GM19238 (cell line): ENCODE measurements around the gene TIMM8B.
"Not testable (repeated sequence)": the region's sequence is repeated elsewhere in the genome, so short reads cannot be mapped to it uniquely, and the experiment has no call there.

Experiments used
- DNase-seq: peaks from one replicate; pipeline ENCODE4 v3.0.0; 2011; ENCODE audit warnings: low spot score; ENCODE audit not compliant: insufficient read length

The TIMM8B gene

DNA sequence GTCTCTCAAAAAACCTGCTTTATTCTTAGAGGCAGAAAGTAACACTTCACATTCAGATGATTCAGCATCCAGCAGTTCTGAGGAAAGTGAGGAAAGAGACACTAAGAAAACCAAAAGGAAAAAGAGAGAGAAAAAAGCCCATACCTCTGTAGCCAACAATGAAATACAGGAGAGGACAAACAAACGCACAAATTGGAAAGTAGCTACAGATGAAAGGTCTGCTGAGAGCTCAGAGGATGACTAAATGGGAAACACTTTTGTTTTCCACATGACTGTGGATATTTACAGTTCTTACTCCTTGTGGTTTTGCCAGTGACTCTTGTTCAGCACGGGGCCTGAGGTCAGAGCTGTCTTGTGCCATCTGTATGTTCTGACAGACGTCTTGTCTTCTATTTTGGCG is 3.8 kb downstream of the TIMM8B start:
- no peak for DNase-seq

DNA sequence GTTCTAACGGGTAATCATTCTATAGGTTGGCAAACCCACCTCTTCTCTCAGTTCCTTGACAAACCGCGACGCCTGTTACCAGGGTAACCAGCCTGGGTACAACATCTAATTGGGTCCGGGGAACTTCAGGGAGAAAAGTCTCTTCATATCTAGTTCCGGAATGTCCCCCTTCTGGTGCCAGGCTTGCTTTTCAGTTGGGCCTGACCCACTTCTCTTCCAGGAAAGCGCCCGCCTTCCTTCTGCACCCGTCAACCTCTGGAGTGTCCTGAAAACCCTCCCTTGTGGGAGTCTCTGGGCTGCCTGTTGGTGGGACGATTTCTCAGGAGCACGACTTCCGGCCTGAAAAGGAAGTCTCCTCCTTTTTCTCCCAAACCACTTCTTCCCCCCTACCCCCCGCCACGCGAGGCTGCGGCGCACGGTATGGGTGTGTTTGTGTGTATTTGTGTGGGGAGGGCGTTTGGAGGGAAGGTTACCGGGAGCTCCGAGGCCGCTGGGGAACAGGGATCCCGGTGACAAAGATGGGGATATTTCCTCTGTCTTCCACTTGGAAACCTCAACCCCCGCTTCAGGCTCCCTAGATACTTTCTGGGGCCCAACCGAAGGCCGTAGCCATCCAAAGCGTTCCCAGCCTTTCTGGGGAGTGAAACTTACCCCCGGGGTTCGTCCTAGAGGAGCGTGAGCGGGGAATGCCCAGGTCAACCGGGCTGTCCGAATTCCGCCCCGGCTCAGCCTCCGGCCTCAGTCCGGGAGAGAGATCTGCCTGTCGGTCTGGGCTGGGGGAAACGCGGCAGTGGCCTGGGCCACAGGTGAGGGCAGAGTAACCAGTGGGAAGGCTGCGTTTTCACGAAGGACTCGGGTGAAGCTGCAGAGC is 12.4 kb downstream of the TIMM8B start, which contains the start of the genes NKAPD1 and PIH1D2:
TSS of gene NKAPD1 (plus strand) at position 359 of the 871 bp plus-strand sequence. CDS start 1,276 bp downstream, outside the sequence.
TSS of gene PIH1D2 (minus strand) at position 77 of the 871 bp plus-strand sequence. CDS start 843 bp downstream, outside the sequence.
- DNase-seq, result peak; percentile 56

DNA sequence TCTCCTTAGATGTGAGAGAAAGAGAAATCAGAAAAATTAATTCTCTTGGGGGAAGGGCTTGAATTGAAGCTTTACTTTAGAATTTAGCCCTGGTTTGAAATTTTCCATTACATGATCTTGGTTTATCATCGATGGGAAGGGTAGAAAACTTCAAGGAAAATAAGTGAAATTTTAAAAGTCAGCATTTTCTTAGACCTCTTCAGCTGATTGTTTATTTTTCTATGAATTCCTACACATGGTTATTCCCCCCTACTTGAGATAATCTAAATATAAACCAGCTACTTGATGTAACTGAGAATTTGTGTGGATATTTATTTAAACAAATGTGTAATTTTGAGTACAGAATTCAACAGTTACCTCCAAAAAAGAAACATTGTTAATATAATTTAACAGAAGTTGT is 23.6 kb downstream of the TIMM8B start:
- DNase-seq, result no peak

DNA sequence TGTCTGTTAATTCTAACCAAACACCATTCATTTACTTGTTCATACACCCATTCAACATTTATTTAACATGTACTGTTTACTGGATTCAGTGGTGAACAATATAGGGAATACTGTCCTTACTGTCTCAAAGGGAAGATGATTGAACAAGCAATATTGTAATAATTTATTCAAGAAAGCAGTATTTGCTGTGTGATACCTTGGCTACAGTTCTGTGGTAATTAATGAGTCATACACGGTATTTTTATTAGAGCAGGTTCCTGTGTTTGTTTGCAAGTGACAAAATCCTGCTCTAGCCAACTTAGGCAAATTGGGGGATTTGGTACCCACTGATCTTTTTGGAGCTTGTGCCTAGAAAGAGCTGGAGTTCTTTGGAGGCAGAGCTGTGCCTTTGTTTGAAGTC is 28.5 kb downstream of the TIMM8B start:
- no peak for DNase-seq

DNA sequence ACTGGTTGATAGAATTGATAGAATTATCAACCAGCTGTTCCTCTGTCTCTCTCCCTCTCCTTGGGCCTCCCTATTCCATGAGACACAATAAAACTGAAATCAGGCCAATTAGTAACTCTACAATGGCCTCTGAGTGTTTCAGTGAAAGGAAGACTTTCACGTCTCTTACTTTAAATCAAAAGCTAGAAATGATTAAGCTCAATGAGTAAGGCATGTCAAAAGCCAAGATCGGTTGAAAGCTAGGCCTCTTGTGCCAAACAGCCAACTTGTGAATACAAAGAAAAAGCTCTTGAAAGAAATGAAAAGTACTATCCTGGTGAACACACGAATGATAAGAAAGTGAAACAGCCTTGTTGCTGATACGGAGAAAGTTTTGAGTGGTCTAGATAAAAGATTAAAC is 29.4 kb downstream of the TIMM8B start:
- no peak for DNase-seq

GRCh38 chr11:112051768-112052167 is 34.8 kb downstream of the TIMM8B start:
- DNase-seq, result no peak

DNA sequence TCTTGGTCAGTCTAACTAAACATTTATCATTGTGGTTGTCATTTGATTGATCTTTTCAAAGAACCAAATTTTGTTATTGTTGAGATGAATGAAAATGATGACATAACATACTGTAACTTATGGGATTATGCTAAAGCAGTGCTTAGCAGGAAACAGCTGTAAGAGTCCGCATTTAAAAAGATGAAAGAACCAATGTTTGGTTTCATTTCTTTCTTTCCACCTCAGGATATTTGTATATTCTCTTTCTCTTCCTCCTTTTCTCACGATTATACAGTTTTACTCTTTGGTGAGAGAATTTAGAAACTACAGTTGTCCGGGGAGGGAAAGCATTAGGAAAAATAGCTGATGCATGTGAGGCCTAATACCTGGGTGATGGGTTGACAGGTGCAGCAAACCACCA is 35.8 kb downstream of the TIMM8B start:
- DNase-seq, result peak; percentile 12

- no peak for DNase-seq
Observed at GRCh38 chr11:112049777-112050176, 36.8 kb downstream of the TIMM8B start.

DNA sequence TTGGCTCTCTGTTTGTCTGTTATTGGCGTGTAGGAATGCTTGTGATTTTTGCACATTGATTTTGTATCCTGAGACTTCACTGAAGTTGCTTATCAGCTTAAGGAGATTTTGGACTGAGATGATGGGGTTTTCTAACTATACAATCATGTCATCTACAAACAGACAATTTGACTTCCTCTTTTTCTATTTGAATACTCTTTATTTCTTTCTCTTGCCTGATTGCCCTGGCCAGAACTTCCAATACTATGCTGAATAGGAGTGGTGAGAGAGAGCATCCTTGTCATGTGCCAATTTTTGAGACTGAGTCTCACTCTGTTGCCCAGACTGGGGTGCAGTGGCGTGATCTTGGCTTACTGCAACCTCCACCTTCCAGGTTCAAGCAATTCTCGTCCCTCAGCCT is 38.3 kb downstream of the TIMM8B start:
- DNase-seq, result not testable (repeated sequence)

DNA sequence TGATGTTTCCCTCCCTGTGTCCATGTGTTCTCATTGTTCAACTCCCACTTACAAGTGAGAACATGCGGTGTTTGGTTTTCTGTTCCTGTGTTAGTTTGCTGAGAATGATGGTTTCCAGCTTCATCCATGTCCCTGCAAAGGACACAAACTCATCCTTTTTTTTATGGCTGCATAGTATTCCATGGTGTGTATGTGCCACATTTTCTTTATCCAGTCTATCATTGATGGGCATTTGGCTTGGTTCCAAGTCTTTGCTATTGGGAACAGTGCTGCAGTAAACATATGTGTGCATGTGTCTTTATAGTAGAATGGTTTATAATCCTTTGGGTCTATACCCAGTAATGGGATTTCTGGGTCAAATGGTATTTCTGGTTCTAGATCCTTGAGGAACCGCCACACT is 39.9 kb downstream of the TIMM8B start:
- not testable (repeated sequence) for DNase-seq

DNA sequence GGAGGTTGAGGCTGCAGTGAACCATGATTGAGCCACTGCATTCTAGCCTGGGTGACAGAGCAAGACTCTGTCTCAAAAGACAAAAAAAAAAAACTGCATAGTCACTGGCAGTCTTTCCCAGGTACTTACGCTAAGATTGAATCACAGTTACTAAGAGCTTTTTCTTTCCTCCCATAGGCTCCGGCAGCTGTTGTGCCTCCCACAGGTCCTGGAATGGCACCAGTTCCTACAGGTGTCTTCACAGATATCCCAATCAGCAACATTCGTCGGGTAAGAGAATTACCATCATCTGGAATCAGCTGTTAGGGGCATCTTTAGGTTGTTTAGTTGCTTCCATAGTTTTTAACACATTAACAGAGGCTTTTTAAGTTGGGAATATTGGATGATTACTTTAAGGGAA is 41.6 kb downstream of the TIMM8B start:
- no peak for DNase-seq

DNA sequence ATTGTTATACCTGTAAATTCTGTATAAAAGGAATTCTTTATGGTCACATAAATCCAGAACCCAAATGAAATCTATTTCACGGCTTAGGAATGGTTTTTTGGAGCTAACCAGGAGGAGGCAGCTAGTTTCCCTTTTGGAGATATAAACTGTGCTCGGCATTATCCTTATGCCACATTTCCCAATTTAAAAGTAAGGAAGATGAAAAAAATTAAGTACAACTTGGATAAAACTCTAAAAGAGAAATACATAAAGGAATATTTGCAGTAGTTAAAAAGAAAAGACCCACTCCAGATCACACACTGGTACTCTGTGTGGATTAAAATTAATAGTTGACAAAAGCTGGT is 43.6 kb downstream of the TIMM8B start:
- DNase-seq, result no peak

GRCh38 chr11:112042161-112042960 is 44.2 kb downstream of the TIMM8B start:
- DNase-seq, result no peak

GRCh38 chr11:112037527-112037926 is 49.0 kb downstream of the TIMM8B start:
- no peak for DNase-seq
